HepG2 (cell line): ENCODE results near the gene FOXG1. TPM values are rescaled to one million over a fixed set of nuclear protein-coding genes. Genes with fewer than 3 reads are reported as not detected.
A peak's percentile ranks its signal among the peaks of the same experiment; 100 is the strongest.

ENCODE experiments used
- ATAC-seq: fragments of 200-7000 bp; cut with Tn5 transposase; 3 replicates; pipeline ENCODE4 v1.9.1; 2020; ENCODE audit warnings: mild to moderate bottlenecking, moderate library complexity
- BruUV-seq: library from RNA; stranded (reverse); fragments of 400-500 nt; replicated peaks from 2 replicates; lab custom pipeline; 2021; lab: Mats Ljungman, UMichigan
- CTCF ChIA-PET: fragments of 300-600 bp; formaldehyde crosslinking; extraction: SDS; loops from one replicate; lab custom pipeline; 2021; ENCODE audit warnings: low total read pairs, inconsistent platforms, low intra/inter-chr PET ratio; lab: Yijun Ruan, JAX
- POLR2A ChIA-PET: fragments of 350-600 bp; sonication (Branson Sonifier 250); formaldehyde crosslinking; loops from one replicate; lab custom pipeline; 2020; ENCODE audit warnings: antibody characterized with exemption, inconsistent platforms; lab: Yijun Ruan, JAX
- DNase-seq: peaks from one replicate; pipeline ENCODE4 v3.0.0-alpha.2; 2015; ENCODE audit warnings: low spot score
- FAIRE-seq: peaks from 3 replicates; lab custom pipeline; 2011; peaks lifted over from hg19 to GRCh38; lab: Jason Lieb, UNC
- H2AFZ ChIP-seq: one replicate; pipeline ENCODE4 v1.6.1; 2011; ENCODE audit warnings: low read length, inconsistent platforms
- H3K27ac ChIP-seq: fragments of 300-600 bp; 3 replicates; pipeline ENCODE4 v1.8.0; 2011; ENCODE audit warnings: mixed run types, mild to moderate bottlenecking, mixed read lengths, low read length, inconsistent platforms; ENCODE audit not compliant: insufficient read depth; ENCODE audit errors: extremely low read length
- H3K27me3 ChIP-seq, 2 experiments: fragments of 200-600 bp in 1 of 2; 2 replicates in 1 of 2; 3 replicates in 1 of 2; pipeline versions ENCODE4 v1.6.0 to v1.8.0; 2011; ENCODE audit warnings: low read length in 2 of 2, mild to moderate bottlenecking in 2 of 2, moderate library complexity in 2 of 2, inconsistent platforms in 1 of 2; ENCODE audit not compliant: insufficient read depth in 2 of 2, control insufficient read depth in 1 of 2
- H3K36me3 ChIP-seq, 2 experiments: fragments of 200-600 bp in 1 of 2; replicated peaks in 1 of 2; 2 replicates in 1 of 2; 3 replicates in 1 of 2; pipeline versions ENCODE4 v1.5.1 to v1.8.0; 2011; ENCODE audit warnings: low read length in 2 of 2, inconsistent platforms in 1 of 2; ENCODE audit not compliant: insufficient read depth in 2 of 2, control insufficient read depth in 1 of 2
- H3K4me1 ChIP-seq: 2 replicates; pipeline ENCODE4 v1.5.1; 2012; ENCODE audit warnings: low read length, inconsistent platforms; ENCODE audit not compliant: insufficient read depth
- H3K4me2 ChIP-seq: 2 replicates; pipeline ENCODE4 v1.6.0; 2011; ENCODE audit warnings: low read depth, low read length, inconsistent platforms
- H3K4me3 ChIP-seq, 3 experiments: fragments of 200-600 bp in 1 of 3; sonication (generic), shearing (Covaris generic) in 1 of 3; replicated peaks in 1 of 3; 2 replicates each; pipeline ENCODE4 v1.5.1; 2011 to 2016; ENCODE audit warnings: low read length in 3 of 3, inconsistent platforms in 2 of 3, low read depth in 2 of 3, mild to moderate bottlenecking in 2 of 3, control low read depth in 1 of 3, mixed read lengths in 1 of 3; ENCODE audit not compliant: insufficient read depth in 1 of 3
- H3K79me2 ChIP-seq: one replicate; pipeline ENCODE4 v1.6.1; 2011; ENCODE audit warnings: low read length, inconsistent platforms; ENCODE audit not compliant: insufficient read depth
- H3K9ac ChIP-seq: 2 replicates; pipeline ENCODE4 v1.6.0; 2011; ENCODE audit warnings: mild to moderate bottlenecking, low read depth, low read length, inconsistent platforms; ENCODE audit not compliant: insufficient read depth
- H3K9me3 ChIP-seq: 2 replicates; pipeline ENCODE4 v1.5.1; 2012; ENCODE audit warnings: mild to moderate bottlenecking, low read length
- H4K20me1 ChIP-seq: 2 replicates; pipeline ENCODE4 v1.6.0; 2011; ENCODE audit warnings: inconsistent platforms, mild to moderate bottlenecking, low read length, moderate library complexity; ENCODE audit not compliant: insufficient read depth
- NBN ChIP-seq: fragments of 450-650 bp; conservative IDR thresholded peaks from 2 replicates; pipeline ENCODE4 v1.6.1; 2017
- NFIC ChIP-seq: IDR thresholded peaks from 2 replicates; pipeline ENCODE4 v1.6.1; 2012; ENCODE audit warnings: mild to moderate bottlenecking, low read length, inconsistent platforms
- PHF20 ChIP-seq: sonication (generic); formaldehyde crosslinking; IDR thresholded peaks from 2 replicates; pipeline ENCODE4 v1.5.0; 2020; ENCODE audit warnings: mild to moderate bottlenecking, missing genetic modification reagents
- STAG1 ChIP-seq: sonication (generic); formaldehyde crosslinking; IDR thresholded peaks from 2 replicates; pipeline ENCODE4 v1.4.0; 2020; ENCODE audit warnings: missing genetic modification reagents
- TBL1XR1 ChIP-seq: fragments of 150-350 bp; IDR thresholded peaks from 2 replicates; pipeline ENCODE4 v1.6.1; 2014; ENCODE audit warnings: borderline replicate concordance, low read length; ENCODE audit not compliant: partially characterized antibody
- TSC22D2 ChIP-seq: sonication (generic); formaldehyde crosslinking; IDR thresholded peaks from 2 replicates; pipeline ENCODE4 v1.5.1; 2020; ENCODE audit warnings: missing genetic modification reagents, mild to moderate bottlenecking, borderline replicate concordance
- ZNF7 ChIP-seq: IDR thresholded peaks from 2 replicates; pipeline ENCODE4 v1.6.1; 2016; ENCODE audit warnings: missing biosample characterization, missing genetic modification reagents
- ZNF75D ChIP-seq: sonication (generic); formaldehyde crosslinking; IDR thresholded peaks from 2 replicates; pipeline ENCODE4 v1.8.1; 2023; ENCODE audit warnings: missing genetic modification reagents, mild to moderate bottlenecking, borderline replicate concordance
- WGBS: methylation state at CpG from one replicate; pipeline ENCODE4 v1.1.6; 2017; ENCODE audit warnings: low lambda C conversion rate; 5-methylcytosine and 5-hydroxymethylcytosine counted together
- in situ Hi-C: cut with HindIII; loops from 2 replicates; pipeline ENCODE4 v1.10.0; 2017; ENCODE audit warnings: low pct_unique_long_range_greater_than_20kb; ENCODE audit not compliant: extremely low pct_ligation_motif_present
- intact Hi-C: fragments of 100-400 bp; cut with micrococcal nuclease; formaldehyde crosslinking; loops from one replicate; pipeline ENCODE4 v1.10.0; 2022; ENCODE audit not compliant: unreplicated experiment
- polyA plus RNA-seq, 8 experiments: library from polyadenylated mRNA; depleted of rRNA in 3 of 8; stranded (reverse) in 7 of 8; unstranded in 1 of 8; fragments of >200 nt; fragmentation: Illumina TruSeq in 4 of 8; extraction: Trizol in 4 of 8; gene quantifications; 2 replicates each; pipeline versions ENCODE4 v1.2.1 to v1.2.3, GENCODE V29; 2011 to 2016; ENCODE audit warnings: low read depth in 4 of 8, missing spikeins in 1 of 8, mixed read lengths in 1 of 8; ENCODE audit not compliant: insufficient read depth in 1 of 8
- total RNA-seq, 5 experiments: library from RNA; depleted of rRNA; stranded (reverse); fragments of >200 nt; fragmentation: Illumina TruSeq; extraction: Trizol; gene quantifications; 2 replicates each; pipeline ENCODE4 v1.2.3, GENCODE V29; 2016; ENCODE audit warnings: low read depth in 1 of 5

The FOXG1 gene
- total and polyA plus RNA-seq, 2 of the 13 experiments (the other 11 are each of a cell fraction or from before 2014, with no cell fraction given): not detected

DNA sequence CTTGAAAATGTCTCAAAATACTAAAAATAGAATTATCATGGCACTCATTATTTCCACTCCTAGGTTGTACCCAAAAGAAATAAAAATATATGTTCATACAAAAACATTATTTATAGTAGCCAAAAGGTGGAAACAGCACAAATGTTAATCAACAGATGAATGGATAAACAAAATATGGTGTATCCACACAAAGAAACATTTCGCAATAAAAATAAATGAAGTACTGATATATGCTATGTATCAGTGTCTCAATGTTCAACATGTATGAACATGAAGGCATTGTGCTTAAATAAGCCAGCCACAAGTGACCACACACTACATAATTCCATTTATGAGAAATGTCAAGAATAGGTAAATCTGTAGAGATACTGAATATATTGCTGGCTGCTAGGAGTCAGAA lies 40.9 kb downstream of the FOXG1 start:
- H3K9ac ChIP-seq: no peak overlapping the region
- H2AFZ ChIP-seq: no peak overlapping the region
- ATAC-seq: no peak
- intact Hi-C loops: no loop called here
- in situ Hi-C loops: no loop called here
- no peaks in the 10 kb centered on the region for H3K4me1 ChIP-seq
- no peak overlapping the region for H3K4me3 ChIP-seq
- no peak for DNase-seq
- ChIA-PET CTCF (no interaction called here), POLR2A (no interaction called here)
- H3K79me2 ChIP-seq: no peaks in the 10 kb centered on the region
- H3K9me3 ChIP-seq: peaks cover 53% of the 10 kb centered on the region
- no peaks in the 10 kb centered on the region for H3K27me3 ChIP-seq
- no peak for TF ChIP-seq TSC22D2 (CRISPR knock-in tag)
- BruUV-seq: no TSS peak
- FAIRE-seq: no peak
- no peaks in the 10 kb centered on the region for H3K36me3 ChIP-seq
- H4K20me1 ChIP-seq: no peaks in the 10 kb centered on the region
- H3K4me2 ChIP-seq: no peak overlapping the region
- WGBS: 1% methylated on average over 1 of the region's 1 CpG
- H3K27ac ChIP-seq: no peak overlapping the region

GRCh38 chr14:28813810-28814209 lies 47.2 kb downstream of the FOXG1 start:
- no peak overlapping the region for H2AFZ ChIP-seq
- no peak overlapping the region for H3K4me2 ChIP-seq
- intact Hi-C loops (no loop called here), in situ Hi-C loops (no loop called here)
- H3K79me2 ChIP-seq: no peaks in the 10 kb centered on the region
- H3K27me3 ChIP-seq: no peaks in the 10 kb centered on the region
- no peak overlapping the region for H3K27ac ChIP-seq
- H3K36me3 ChIP-seq: no peaks in the 10 kb centered on the region
- H3K4me3 ChIP-seq: no peak overlapping the region
- peaks cover 50% of the 10 kb centered on the region for H3K9me3 ChIP-seq
- no TSS peak for BruUV-seq
- no peak for FAIRE-seq
- POLR2A ChIA-PET: no interaction called here
- CTCF ChIA-PET: no interaction called here
- no peaks in the 10 kb centered on the region for H4K20me1 ChIP-seq
- DNase-seq: no peak
- WGBS: 3% methylated on average over 3 of the region's 3 CpGs
- TF ChIP-seq STAG1: peak; percentile 38
- TF ChIP-seq NFIC: no peak
- no peak for TF ChIP-seq NBN
- TF ChIP-seq ZNF75D (CRISPR knock-in tag): no peak
- peak; percentile 63 for TF ChIP-seq ZNF7 (CRISPR knock-in tag)
- TF ChIP-seq TBL1XR1: no peak
- no peak for TF ChIP-seq PHF20 (CRISPR knock-in tag)
- ATAC-seq: no peak
- H3K4me1 ChIP-seq: no peaks in the 10 kb centered on the region
- no peak overlapping the region for H3K9ac ChIP-seq
